Adrenal gland (tissue), 12 donors: ENCODE data around the gene BRD4. TPM values are rescaled to one million over a fixed set of nuclear protein-coding genes. Genes with fewer than 3 reads are reported as not detected.
A peak's percentile ranks its signal among the peaks of the same experiment; 100 is the strongest.

Source experiments
- DNase-seq, 7 donors: peaks; one replicate each; pipeline ENCODE4 v3.0.0-alpha.2; 2019 to 2020
- H3K27ac ChIP-seq, 5 donors: fragments of 200-600 bp; sonication (generic) in 4 of 5; 1 replicate in 3 of 5; 2 replicates in 2 of 5; pipeline versions ENCODE4 v1.5.1 to v1.8.0; 2016 to 2020; ENCODE audit warnings: mild to moderate bottlenecking in 1 of 5
- H3K27me3 ChIP-seq: fragments of 200-600 bp; 2 replicates; pipeline ENCODE4 v1.8.0; 2021
- H3K36me3 ChIP-seq, 2 donors: fragments of 200-600 bp; replicated peaks in 1 of 2; 1 replicate in 1 of 2; 2 replicates in 1 of 2; pipeline versions ENCODE4 v1.5.1 to v1.8.0; 2018 to 2022
- H3K4me1 ChIP-seq, 2 donors: fragments of 200-600 bp; replicated peaks in 1 of 2; 1 replicate in 1 of 2; 2 replicates in 1 of 2; pipeline versions ENCODE4 v1.5.1 to v1.8.0; 2018 to 2021
- H3K4me3 ChIP-seq, 4 donors: fragments of 200-600 bp; sonication (generic) in 3 of 4; one replicate each; pipeline ENCODE4 v1.5.1; 2016 to 2018
- H3K9me3 ChIP-seq, 3 donors: fragments of 200-600 bp; sonication (generic) in 1 of 3; replicated peaks in 1 of 3; 1 replicate in 2 of 3; 2 replicates in 1 of 3; pipeline versions ENCODE4 v1.5.1 to v1.8.0; 2016 to 2021
- POLR2A ChIP-seq, 2 donors: fragments of 450-650 bp; IDR thresholded peaks; one replicate each; pipeline ENCODE4 v1.6.1; 2017; ENCODE audit warnings: antibody characterized with exemption in 2 of 2, mild to moderate bottlenecking in 2 of 2, moderate library complexity in 1 of 2
- WGBS, 4 donors: extraction: QIAGEN DNeasy Blood & Tissue Kit in 2 of 4; methylation state at CpG; one replicate each; pipeline versions ENCODE4 v1.1.5 to v1.1.7; 2013 to 2017; 5-methylcytosine and 5-hydroxymethylcytosine counted together
- intact Hi-C, 2 donors: fragments of 100-400 bp; cut with DNase I; formaldehyde crosslinking; loops; one replicate each; pipeline versions ENCODE4 v1.14.1 to v1.15.0; 2022 to 2023
- polyA plus RNA-seq, 3 donors: library from polyadenylated mRNA; stranded (reverse); fragments of 200-250 nt in 2 of 3; fragments of 350-450 nt in 1 of 3; fragmentation: Illumina TruSeq in 1 of 3; extraction: RNeasy Lipid Tissue Mini Kit (QIAGEN cat#74804) in 1 of 3; gene quantifications; one replicate each; pipeline ENCODE4 v1.2.3, GENCODE V29; 2013 to 2014
- total RNA-seq, 9 donors: library from RNA; depleted of rRNA in 4 of 9; stranded (reverse); fragments of >200 nt in 4 of 9; fragments of 120-200 nt in 1 of 9; fragmentation: NEBNext Ultra II Directional in 1 of 9; extraction: Animal tissue kit (Norgen Biotek cat#: 25700) in 1 of 9; gene quantifications; one replicate each; pipeline versions ENCODE4 v1.1.0 to v1.2.4, GENCODE V29; 2013 to 2023
- TF ChIP-seq, protein P1 (sequence below), 6 experiments: fragments of 450-650 bp in 4 of 6; fragments of 200-600 bp in 2 of 6; sonication (generic) in 1 of 6; IDR thresholded peaks; 1 replicate in 5 of 6; 2 replicates in 1 of 6; pipeline versions ENCODE4 v1.5.1 to v1.8.0; 2016 to 2021; ENCODE audit warnings: antibody characterized with exemption in 6 of 6, mild to moderate bottlenecking in 2 of 6, moderate library complexity in 1 of 6
- donor health status: healthy with polysubstance abuse.
- donor health status: Bipolar disorder and iron deficiency.
- donor health status: DM: yes; HTN: yes; CAD: no.
- donor health status: DM: no; HTN: no; CAD: no.
- donor health status: DM: no; HTN: no; CAD: no.
- donor health status: DM: yes; HTN: yes; CAD: no.

BRD4 gene
- total and polyA plus RNA-seq, 12 donors: 10.1 to 109 (median 34.9) TPM

DNA sequence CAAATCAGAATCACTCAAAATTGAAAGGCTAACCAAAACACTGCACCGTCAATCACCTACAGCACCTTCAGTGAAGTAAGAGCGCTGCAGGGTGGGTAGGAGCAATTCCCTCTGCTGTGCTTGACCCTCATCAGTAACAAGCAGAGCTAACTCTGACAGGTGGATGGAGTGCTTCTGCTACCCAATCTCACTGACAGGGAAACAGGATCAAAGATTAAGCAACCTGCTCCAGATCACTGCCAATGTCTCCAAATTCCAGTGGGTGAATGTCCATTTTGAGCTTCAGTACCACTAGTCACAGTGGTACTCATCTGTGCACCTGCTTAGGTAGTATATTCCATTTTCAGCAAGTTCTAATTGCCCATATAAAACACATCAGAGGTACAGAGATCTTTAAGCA lies 25.2 kb downstream of the BRD4 start:
- intact Hi-C loops: no loop called here
- TF ChIP-seq, protein P1, sequence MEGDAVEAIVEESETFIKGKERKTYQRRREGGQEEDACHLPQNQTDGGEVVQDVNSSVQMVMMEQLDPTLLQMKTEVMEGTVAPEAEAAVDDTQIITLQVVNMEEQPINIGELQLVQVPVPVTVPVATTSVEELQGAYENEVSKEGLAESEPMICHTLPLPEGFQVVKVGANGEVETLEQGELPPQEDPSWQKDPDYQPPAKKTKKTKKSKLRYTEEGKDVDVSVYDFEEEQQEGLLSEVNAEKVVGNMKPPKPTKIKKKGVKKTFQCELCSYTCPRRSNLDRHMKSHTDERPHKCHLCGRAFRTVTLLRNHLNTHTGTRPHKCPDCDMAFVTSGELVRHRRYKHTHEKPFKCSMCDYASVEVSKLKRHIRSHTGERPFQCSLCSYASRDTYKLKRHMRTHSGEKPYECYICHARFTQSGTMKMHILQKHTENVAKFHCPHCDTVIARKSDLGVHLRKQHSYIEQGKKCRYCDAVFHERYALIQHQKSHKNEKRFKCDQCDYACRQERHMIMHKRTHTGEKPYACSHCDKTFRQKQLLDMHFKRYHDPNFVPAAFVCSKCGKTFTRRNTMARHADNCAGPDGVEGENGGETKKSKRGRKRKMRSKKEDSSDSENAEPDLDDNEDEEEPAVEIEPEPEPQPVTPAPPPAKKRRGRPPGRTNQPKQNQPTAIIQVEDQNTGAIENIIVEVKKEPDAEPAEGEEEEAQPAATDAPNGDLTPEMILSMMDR (IDR thresholded peaks at IDR 0.05): no peak
- no peak for TF ChIP-seq POLR2A (IDR thresholded peaks at IDR 0.05)
- peaks cover 19 to 67% of the 10 kb centered on the region in 2 donors for H3K4me1 ChIP-seq
- no peaks in the 10 kb centered on the region for H3K27me3 ChIP-seq
- 89 to 100% (median 94%) methylated on average over 1 to 2 of the region's 2 CpGs for WGBS, 4 donors
- H3K9me3 ChIP-seq: no peaks in the 10 kb centered on the region
- H3K4me3 ChIP-seq: no peak overlapping the region
- no peak overlapping the region for H3K27ac ChIP-seq
- DNase-seq: no peak
- no peaks in the 10 kb centered on the region for H3K36me3 ChIP-seq

GRCh38 chr19:15305582-15306334 lies 26.6 kb downstream of the BRD4 start:
- no peak for DNase-seq
- Histone ChIP-seq H3K27ac (peak overlapping the region in 1 of 5 donors; percentile 20), H3K4me1 (peaks cover 26 to 69% of the 10 kb centered on the region in 2 donors), H3K27me3 (no peaks in the 10 kb centered on the region), H3K36me3 (no peaks in the 10 kb centered on the region), H3K4me3 (no peak overlapping the region), H3K9me3 (no peaks in the 10 kb centered on the region)
- 63 to 81% (median 76%) methylated on average over 3 of the region's 3 CpGs for WGBS, 4 donors
- intact Hi-C loops: no loop called here
- TF ChIP-seq, protein P1 (IDR thresholded peaks at IDR 0.05): no peak
- no peak for TF ChIP-seq POLR2A (IDR thresholded peaks at IDR 0.05)

DNA sequence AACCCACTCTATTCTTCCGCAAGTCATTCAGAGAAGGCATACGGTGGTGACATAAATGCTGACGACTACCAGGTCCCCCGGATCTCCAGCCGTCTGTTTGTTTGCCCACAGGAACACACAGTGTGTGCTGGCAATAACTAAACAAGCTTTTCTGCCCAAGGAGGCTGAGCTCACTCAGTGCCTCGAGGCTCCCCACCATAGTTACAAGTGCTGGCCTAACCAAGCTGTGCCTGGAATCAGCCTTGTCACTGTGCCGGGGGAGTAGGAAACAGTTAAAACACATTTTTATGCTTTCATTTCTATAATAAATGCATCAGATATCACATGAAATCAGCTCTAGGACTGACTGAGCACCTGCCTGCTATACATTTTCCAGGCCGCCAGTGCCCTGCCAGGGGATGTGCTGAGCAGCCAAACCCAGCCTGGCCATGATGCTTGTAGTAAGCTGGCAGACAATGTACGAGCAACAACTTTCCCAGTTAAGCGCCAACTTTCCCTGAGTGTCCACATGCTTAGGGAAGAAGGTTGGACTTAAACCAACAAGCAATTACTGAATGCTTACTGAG lies 28.1 kb downstream of the BRD4 start:
- Histone ChIP-seq H3K4me3 (no peak overlapping the region), H3K36me3 (no peaks in the 10 kb centered on the region), H3K4me1 (peaks cover 20 to 74% of the 10 kb centered on the region in 2 donors), H3K27me3 (no peaks in the 10 kb centered on the region), H3K9me3 (no peaks in the 10 kb centered on the region), H3K27ac (peak overlapping the region in 1 of 5 donors; percentile 46)
- intact Hi-C loops: no loop called here
- TF ChIP-seq, protein P1 (IDR thresholded peaks at IDR 0.05): no peak
- TF ChIP-seq POLR2A (IDR thresholded peaks at IDR 0.05): no peak
- peak in 1 of 7 donors; percentile 12 for DNase-seq
- 70 to 81% (median 75%) methylated on average over 9 to 10 of the region's 10 CpGs for WGBS, 4 donors

DNA sequence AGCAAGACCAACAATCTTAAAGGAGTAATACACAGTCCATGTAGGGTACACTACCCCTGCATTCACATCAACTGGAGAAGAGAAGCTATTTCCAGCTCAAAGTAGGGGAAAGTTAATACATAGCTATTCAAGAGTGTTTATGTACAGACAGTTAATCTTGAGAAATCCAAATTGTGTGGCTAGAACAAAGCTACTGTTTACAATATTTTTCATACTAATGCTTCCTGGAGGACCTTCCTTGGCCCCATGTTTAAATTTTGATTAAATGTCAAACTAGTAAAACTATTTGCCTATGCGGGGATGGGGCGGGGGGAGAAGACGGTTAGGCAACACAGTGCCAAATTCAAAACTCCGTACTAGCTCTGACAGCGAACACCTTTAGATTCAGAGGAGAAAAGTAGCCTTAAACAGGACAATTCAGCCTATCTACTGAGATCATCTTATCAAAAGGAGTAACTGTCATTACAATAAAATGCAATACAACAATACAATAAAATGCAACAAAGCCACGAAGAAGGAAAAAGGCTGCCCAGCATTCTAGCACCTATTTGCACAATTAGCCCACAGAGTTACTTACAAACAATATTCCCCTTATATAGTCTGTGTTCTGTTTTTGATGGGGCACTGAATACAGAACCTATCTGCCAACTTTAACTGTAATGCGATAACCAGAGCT lies 29.1 kb downstream of the BRD4 start:
- TF ChIP-seq, protein P1 (IDR thresholded peaks at IDR 0.05): no peak
- no peak for TF ChIP-seq POLR2A (IDR thresholded peaks at IDR 0.05)
- Histone ChIP-seq H3K4me1 (peaks cover 20 to 81% of the 10 kb centered on the region in 2 donors), H3K27me3 (no peaks in the 10 kb centered on the region), H3K4me3 (no peak overlapping the region), H3K9me3 (no peaks in the 10 kb centered on the region), H3K36me3 (no peaks in the 10 kb centered on the region), H3K27ac (no peak overlapping the region)
- intact Hi-C loops: no loop called here
- WGBS, 4 donors: 52 to 67% (median 54%) methylated on average over 7 of the region's 7 CpGs
- no peak for DNase-seq
